GM21825 (cell line): Measurements from ENCODE around the gene GNPAT.
A peak's percentile ranks its signal among the peaks of the same experiment; 100 is the strongest.
"Not testable (repeated sequence)": the region's sequence is repeated elsewhere in the genome, so short reads cannot be mapped to it uniquely, and the experiment has no call there.

ENCODE experiments used
- ATAC-seq: cut with Tn5 transposase; IDR thresholded peaks from one replicate; pipeline ENCODE4 v1.9.1; 2021; ENCODE audit warnings: mild to moderate bottlenecking, moderate library complexity; ENCODE audit not compliant: unreplicated experiment

GNPAT gene

DNA sequence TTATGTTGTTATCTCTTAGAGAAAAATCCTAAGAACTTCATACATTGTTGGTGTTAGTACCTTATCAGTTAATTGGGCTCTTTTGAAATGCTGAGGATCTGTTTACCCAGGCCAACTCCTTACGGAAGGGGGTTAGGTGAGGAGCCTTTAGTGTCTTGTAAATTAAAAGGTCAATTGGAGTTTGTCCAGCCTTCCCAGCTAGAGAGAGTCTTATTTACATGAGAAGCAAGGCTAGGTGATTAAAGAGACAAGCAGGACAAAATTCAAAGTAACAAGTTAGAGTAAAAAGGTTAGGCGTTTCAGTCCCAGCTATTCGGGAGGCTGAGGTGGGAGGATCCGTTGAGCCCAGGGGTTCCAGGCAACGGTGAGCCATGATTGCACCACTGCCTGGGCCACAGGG, 28.7 kb upstream of the GNPAT start:
- ATAC-seq = not testable (repeated sequence)

GRCh38 chr1:231213831-231214573, 27.0 kb upstream of the GNPAT start:
- ATAC-seq = no peak

DNA sequence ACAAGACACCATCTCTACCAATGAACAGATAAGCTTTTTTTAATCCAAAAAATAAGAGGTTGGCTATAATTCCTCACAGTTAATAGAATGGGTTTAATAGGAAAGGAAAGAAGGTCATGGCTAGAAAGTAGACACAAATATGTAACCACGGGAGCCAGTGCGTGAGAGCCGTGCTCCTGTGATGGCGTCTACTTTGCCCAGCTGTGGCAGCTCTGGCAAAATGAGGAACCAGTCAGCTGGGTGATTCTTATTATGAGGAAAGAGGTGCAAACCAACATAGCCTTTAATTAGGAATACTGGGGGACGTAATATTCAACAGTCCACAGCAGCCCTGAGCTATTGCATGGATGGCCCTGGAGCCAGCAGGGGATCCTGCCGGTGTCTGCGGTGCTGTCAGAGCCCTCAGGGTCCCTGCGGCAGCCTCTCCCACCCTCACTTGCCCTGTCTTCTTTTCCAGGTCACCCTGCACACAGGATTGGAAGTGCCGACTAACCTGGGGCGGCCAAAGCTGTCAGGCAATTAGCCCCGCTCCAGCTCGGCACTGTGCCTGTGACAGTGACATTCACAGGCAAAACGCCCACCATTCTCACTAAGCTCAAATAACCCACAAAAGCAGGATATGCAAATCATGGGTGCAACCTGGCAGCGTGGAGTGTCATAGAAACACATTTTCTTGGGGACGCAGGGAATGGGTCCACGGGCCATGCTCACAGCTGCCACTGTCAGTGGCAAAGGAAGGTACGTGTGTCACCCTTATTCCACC, 25.9 kb upstream of the GNPAT start:
- no peak for ATAC-seq

DNA sequence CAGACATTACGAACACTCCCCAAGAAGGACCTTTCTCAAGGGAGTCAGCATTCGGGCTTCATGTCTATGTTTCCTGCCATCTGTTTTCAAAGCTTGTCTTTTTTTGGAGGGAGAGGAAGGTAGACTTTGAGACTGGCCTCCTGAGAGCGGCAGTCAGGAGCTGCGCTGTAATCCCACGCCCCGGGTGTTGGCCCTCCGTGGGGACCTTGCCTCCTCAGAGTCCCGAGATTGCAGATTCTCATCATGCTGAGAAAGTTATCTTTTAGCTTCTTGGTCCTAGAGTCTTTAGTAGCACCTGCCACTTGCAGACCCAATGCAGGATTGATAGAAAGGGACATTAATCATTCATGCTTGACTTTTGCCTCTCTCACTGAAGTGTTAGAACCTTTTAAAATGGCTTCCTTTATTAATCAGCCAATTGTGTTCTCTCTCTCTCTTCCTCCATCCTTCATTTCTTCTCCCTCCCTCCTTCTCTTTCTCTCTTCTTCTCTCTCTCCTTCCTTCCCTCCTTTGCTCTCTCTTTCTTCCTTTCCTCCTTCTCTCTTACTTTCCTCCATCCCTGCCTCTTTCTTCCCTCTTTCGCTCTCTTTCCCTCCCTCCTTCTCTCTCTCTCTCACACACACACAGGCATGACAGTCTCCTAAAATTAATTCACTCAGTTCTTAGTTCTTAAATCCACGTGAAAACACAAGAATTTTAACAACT, 25.2 kb upstream of the GNPAT start:
- ATAC-seq = no peak

DNA sequence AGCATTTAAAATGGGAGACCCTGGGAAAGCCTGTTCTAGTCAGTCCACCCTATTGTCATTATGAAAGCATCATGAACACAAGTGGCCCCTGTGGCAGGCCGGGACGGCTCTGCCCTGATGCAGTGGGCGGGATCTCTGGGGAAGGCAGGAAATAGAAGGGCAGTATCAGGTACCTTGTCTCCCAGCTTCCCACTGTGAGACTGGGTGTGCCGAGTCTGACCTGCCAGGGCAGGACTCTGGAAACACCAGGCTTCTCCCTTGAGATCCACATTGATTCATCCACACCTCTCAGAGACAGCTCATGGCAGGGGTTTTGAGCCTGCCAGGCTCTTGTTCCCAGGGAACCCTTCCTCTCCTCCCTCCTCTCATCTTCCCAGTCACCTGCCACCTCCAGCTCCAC, 24.5 kb upstream of the GNPAT start:
- ATAC-seq = no peak

DNA sequence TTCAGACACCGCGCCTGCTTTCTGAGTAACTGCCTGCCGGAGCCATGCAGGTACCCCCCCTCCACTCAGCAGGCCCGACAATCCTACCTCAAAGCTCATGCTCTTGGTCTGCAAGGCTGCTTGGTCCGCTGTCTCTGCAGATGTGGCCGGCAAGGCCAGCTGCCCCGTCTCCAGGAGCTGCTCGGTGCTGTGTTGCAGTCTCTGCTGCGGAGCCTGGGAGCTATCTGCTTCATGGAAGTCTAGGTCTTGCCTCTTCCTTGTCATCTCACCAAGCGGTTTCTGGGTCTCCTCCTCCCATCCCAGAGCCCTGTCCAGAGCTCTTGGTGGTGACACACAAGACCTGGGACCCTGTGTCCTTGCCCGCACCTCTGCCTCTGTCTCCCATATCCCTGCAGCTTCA, 24.0 kb upstream of the GNPAT start:
- no peak for ATAC-seq

DNA sequence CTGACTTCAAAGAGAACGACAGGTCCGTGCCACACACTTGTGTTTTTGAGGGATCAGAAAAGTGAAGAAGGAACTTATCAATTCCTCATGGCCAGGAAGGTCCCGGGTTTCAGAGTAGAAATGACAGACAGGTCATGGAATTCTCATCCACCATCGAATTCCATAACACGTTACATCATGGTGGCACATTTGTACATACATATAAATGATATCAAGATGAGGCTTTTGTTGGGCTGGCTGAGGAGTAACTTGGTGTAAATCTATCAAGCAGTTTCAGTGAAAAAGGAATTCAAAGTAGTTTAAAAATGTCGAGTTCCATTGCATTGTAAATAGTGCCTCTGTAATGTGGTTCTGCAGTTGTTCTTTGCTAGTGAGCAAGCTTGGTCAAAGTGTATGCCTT, 22.9 kb upstream of the GNPAT start:
- no peak for ATAC-seq

DNA sequence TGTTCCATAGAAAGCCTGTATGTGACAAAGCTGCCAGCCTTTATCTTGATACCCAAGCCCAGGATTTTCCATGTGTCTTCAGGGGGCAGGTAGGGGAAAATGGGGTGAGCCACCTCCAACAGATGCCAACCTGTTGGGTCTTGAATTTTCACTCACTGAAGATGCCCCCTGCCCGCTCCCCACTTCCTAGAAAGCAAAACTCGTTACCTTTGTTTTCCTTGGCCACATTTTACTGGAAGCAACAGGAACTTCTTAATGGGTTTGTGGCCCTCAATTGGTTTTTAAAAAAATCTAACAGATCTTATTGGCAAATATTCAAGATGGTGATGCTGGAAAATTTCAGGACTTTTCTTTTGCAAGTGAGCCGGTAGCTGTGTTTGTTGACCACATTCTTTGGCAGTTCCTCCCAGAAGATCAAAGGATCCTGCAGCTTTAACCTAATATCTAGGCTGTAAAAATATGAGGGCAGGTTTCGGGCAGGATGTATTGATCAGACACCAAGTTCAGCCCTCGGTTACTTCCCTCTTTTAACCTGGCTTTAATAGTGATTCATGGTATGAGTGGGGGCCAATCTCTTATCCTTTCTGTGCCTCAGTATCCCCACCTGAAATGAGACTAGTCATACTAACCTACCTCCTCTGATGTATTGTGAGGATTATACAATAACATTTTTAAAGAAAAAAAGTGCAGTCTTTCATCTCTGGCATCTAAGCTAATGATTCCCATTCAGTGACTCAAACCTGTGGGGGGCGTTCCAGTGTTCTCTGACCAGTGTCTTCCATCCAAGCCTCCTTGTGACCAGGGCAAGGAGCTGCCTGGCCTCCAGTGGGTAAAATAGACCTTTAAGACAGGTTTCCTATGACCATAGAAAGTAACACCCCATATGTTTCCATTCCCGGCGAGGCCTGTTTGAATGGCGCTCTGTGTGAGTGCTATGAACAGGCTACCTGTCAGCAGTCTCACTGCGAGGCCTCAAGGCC, 21.3 kb upstream of the GNPAT start:
- ATAC-seq = no peak

- ATAC-seq = no peak
Observed at GRCh38 chr1:231220801-231221200, 20.2 kb upstream of the GNPAT start.

- no peak for ATAC-seq
Observed at GRCh38 chr1:231226156-231226555, 14.9 kb upstream of the GNPAT start.

DNA sequence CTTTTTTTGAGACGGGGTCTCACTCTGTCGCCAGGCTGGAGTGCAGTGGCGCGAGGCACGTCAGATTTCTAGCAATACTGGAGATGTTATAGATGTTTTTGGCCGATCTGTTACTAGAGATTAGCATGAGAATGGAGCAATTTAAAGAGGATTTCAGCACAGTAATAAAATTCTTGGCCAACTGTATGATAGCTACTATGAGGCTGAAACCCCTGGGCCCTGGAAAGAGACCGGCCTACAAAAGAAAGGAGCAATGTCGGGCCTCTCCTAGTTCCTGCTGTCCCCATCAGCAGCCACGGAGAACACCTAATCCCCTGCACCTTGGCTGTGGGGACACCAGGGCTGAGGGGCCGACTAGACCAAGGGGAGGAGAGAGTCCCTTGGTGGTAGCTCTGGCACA, 9.5 kb upstream of the GNPAT start:
- ATAC-seq = no peak

DNA sequence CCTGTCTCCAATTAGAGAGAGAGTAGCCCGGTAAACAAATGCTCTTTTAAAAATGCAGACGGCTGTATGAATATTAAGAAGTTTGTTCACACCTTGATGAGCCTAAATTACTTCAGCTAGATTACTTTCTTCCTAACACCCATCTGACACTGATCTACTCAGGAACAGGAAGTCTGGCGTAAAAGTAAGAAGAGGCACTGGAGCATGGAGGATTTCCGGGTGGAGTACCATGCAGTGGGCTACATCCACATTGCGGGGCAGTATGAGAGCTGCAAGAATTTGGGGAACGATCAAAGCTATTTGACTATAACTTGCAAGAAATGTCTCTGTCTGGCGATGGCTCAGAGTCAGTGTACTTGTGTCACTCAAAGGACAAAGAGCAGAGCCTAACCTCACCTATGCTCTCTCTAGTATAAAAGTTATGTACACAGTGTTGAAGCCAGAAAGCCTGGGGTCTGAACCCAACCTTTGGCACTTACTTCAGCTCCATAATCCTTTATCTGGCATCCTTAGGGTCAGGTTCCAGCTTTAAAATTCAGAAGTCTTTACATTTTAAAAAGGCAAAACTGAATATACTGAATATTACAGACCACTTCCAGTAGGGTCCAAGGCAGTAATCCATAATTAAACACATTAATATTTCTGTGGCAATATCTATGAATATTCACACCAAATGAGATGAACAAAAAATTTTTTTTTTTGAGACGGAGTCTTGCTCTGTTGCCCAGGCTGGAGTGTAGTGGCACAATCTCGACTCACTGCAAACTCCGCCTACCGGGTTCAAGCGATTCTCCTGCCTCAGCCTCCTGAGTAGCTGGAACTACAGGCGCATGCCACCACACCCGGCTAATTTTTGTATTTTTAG, 7.9 kb upstream of the GNPAT start:
- ATAC-seq = peak; percentile 78

GRCh38 chr1:231233735-231234417, 7.1 kb upstream of the GNPAT start:
- no peak for ATAC-seq

DNA sequence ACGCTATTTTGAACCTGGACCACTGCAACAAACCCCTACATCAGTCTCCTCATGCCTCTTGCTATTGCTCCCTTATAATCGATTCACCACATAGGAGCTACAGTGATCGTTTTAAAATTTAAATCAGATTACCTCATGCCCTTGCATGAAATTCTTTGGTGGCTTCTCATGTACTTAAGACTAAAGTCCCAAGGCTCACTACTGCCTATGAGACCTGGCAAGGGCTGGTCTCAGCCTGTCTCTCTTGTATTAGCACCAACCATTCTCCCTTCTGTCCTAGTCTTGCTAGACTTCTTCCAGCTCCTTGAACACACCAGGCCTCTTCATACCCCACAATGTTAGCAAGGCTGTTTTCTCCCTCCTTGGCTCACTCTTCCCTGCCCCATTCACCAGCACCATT, 6.5 kb upstream of the GNPAT start:
- ATAC-seq = no peak

- ATAC-seq = no peak
Observed at GRCh38 chr1:231235526-231236207, 5.3 kb upstream of the GNPAT start.

DNA sequence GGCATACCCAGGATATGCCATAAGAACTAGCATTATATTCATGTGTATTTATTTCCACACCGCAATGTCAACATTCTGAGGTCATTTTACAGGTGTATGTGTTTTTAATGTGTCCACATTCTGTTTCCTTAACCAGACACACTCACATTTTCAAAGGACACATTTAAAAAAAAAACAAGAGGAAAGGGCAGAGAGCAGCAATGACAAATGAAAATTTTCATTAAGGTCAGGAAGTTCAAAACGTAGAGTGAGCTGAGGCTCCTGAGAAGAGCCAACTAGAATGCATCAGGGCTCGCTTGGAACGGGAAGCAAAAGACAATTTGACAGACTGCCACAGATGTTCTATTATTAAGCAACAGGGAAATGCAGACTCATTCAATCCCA, 4.8 kb upstream of the GNPAT start:
- no peak for ATAC-seq

DNA sequence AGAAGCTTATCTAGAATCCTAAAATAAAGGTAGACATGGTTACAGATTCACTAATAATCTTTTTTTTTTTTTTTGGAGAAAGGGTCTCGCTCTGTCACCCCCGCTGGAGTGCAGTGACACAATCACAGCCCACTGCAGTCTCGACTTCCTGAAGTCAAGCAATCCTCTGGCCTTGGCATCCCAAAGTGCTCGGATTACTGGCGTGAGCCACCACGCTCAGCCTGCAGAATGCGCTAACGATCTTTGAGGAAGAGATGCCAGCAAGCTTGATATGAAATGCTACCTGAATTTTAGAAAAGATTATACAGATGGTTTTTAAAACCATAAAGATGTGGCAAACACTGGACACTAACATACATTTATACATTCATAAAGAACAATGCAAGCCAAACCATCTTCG, 4.1 kb upstream of the GNPAT start:
- no peak for ATAC-seq

DNA sequence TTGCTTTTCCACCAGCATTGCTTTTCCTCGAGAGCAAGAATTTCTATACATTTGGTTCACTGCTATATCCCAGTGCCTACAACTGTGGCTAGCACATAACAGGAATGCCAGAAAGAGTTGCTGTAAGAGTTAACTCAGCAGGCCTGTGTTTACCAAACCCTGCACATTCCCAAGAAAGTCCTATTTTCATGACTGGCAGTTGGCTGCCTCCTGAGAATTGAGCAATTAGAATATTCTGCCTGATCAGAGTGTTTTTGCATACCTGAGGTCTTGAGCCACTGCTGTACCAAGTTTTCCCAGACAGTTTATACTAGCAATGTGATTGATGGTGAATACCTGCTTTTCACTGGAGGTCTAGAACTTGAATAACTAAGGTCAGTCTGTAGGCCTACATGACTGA, 2.7 kb upstream of the GNPAT start:
- no peak for ATAC-seq

DNA sequence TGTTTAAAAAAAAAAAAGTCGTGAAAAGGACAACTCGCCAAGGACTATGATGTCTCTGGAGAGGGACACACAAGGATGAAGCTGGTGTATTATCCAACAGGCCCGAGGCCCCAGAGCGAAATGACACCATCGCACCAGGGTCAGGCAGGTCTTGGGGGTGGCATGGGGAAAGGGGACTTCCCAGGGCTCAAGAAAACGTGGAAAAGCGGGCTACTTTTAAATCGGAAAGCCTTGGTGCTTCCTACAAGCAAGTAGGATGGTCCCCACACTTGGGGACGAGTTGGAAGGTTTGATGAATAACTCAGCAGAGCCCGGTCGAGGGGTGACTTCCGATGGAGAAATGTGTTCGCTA, 505 bp upstream of the GNPAT start:
- ATAC-seq = peak; percentile 9
